Measurements from ENCODE around the gene LMF2. TPM values are rescaled to one million over a fixed set of nuclear protein-coding genes. Genes with fewer than 3 reads are reported as not detected.

Gene LMF2
- total and polyA plus RNA-seq, 2 of the 4 experiments (the other 2 are of a cell fraction), result 16.8 to 82.6 TPM

DNA sequence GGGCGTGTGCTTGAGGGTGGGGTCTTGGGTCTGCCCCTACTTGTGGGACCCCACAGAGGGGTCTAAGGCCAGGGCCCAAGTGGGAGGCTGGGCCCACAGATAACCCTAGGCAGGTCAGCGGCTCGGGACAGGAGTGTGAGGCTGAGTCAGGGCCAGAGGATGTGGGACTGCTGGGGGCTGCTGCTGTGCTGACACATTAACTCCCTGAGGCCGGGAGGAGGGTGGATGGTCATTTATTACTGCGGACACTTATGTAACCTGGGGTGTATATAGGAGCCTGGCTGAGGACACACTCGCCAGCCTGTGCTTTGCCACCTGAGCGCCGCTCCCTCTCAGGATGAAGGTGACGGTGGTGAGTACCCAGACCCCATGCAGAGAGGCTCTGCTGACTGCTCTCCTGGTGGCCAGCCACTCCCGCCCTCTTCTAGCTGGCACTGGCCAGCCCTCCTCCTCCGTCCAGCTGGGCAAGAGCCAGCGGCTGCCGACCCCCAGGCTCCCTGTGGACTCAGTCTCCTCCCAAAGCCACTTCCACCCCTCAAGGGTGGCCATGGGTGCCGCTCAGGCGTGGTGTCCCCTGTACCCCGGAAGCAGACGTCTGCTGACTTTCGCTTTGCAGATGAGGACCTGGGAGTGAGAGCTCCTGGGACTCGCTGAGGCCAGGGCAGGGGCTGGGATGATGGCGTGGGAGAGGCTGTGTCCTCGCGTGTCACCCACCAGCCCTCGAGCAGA, 20.8 kb downstream of the LMF2 start, which contains the start of gene MIOX:
MIOX (plus strand) TSS at position 299 of the 729 bp plus-strand sequence; CDS start at position 338, 39 bp downstream.
- peaks cover 0 to 3% of the 10 kb centered on the region in 2 experiments; a peak in 1 of 4 replicates for H3K79me1 ChIP-seq (ENCODE audit: low read depth in 1 of 2, low read length in 2 of 2)
- H3K4ac ChIP-seq (ENCODE audit: low read depth, low read length), result no peak within 1 kb of the TSS
- no peaks in the 10 kb centered on the region; the same call in 1 of the 2 replicates for H3K27me3 ChIP-seq (ENCODE audit: control insufficient read depth, insufficient read depth, low read length)
- H2AK5ac ChIP-seq (ENCODE audit: low read depth, low read length), result no peak within 1 kb of the TSS
- H3K14ac ChIP-seq (replicated peaks; ENCODE audit: low read depth, low read length), result no peak within 1 kb of the TSS
- H3K4me1 ChIP-seq (ENCODE audit: control insufficient read depth, insufficient read depth, low read length), result no peaks in the 10 kb centered on the region
- no peak for DNase-seq
- no peak within 1 kb of the TSS for H4K5ac ChIP-seq (ENCODE audit: low read depth, low read length)
- no peak within 1 kb of the TSS for H2BK5ac ChIP-seq (ENCODE audit: low read depth, low read length, poor library complexity, severe bottlenecking)
- H3K27ac ChIP-seq (ENCODE audit: insufficient read depth, low read length), result no peak within 1 kb of the TSS
- no peak within 1 kb of the TSS for H4K91ac ChIP-seq (ENCODE audit: insufficient read depth, low read depth, low read length)
- peaks cover 4% of the 10 kb centered on the region; the same call in 1 of the 2 replicates for H3K36me3 ChIP-seq (ENCODE audit: control insufficient read depth, insufficient read depth, low read length)
- no peak within 1 kb of the TSS for H3K23ac ChIP-seq (ENCODE audit: low read depth, low read length)
- H3K4me3 ChIP-seq (ENCODE audit: insufficient read depth, low read depth, low read length), result no peak within 1 kb of the TSS
- H4K20me1 ChIP-seq (ENCODE audit: insufficient read depth, low read length), result no peaks in the 10 kb centered on the region; the same call in 1 of the 2 replicates
- peak within 1 kb of the TSS; percentile 4 for H2AFZ ChIP-seq (replicated peaks; ENCODE audit: low read length, poor library complexity)
- H3K9me1 ChIP-seq (ENCODE audit: insufficient read depth, low read length), result no peaks in the 10 kb centered on the region
- no peak within 1 kb of the TSS for H3K9ac ChIP-seq (ENCODE audit: low read depth, low read length)
- TF ChIP-seq MAZ (IDR thresholded peaks at IDR 0.05; ENCODE audit: borderline replicate concordance, low read depth, low read length) (no peak), CHD1 (IDR thresholded peaks at IDR 0.05; ENCODE audit: low read depth, low read length) (no peak)
- H3K18ac ChIP-seq (ENCODE audit: low read depth, low read length), result no peak within 1 kb of the TSS
- WGBS, 2 experiments (ENCODE audit: extremely low coverage in 2 of 2, insufficient read length in 1 of 2), result 83% methylated on average over 6 of the region's 23 CpGs; no CpG with 5 or more reads in 1 of the 2 experiments
- H2BK15ac ChIP-seq (ENCODE audit: low read depth, low read length), result no peak within 1 kb of the TSS
- no peaks in the 10 kb centered on the region for H3K9me3 ChIP-seq (ENCODE audit: control insufficient read depth, insufficient read depth, low read length)
- in situ Hi-C loops (cut with MboI; ENCODE audit: low sequenced_read_pairs), result no loop called here
- H3K4me2 ChIP-seq (ENCODE audit: low read depth, low read length), result no peak within 1 kb of the TSS
- no peak within 1 kb of the TSS for H3K56ac ChIP-seq (ENCODE audit: extremely low read depth, insufficient read depth, low read length)
- ChIA-PET CTCF (no interaction called here), POLR2A (ENCODE audit: unreplicated experiment) (no interaction called here)
- no peak within 1 kb of the TSS for H2BK120ac ChIP-seq (ENCODE audit: low read depth, low read length)
- ATAC-seq (ENCODE audit: low read depth), result peak; percentile 21; the same call in 1 of the 2 replicates
- intact Hi-C loops (cut with micrococcal nuclease), result no loop called here
- H4K8ac ChIP-seq (ENCODE audit: low read depth in 2 of 2, low read length in 2 of 2), result no peak within 1 kb of the TSS
- no TSS peak for BruUV-seq (replicated peaks)
- H2AK9ac ChIP-seq (replicated peaks; ENCODE audit: low read depth, low read length, poor library complexity), result no peak within 1 kb of the TSS
- dilution Hi-C loops (cut with HindIII; ENCODE audit: low sequenced_read_pairs, unreplicated experiment), result no loop called here
- H2BK20ac ChIP-seq (ENCODE audit: low read depth, low read length), result no peak within 1 kb of the TSS

All from IMR-90 (cell line).